ENCODE results near the gene GTF2B. TPM values are rescaled to one million over a fixed set of nuclear protein-coding genes. Genes with fewer than 3 reads are reported as not detected.
"Not testable (repeated sequence)": the region's sequence is repeated elsewhere in the genome, so short reads cannot be mapped to it uniquely, and the experiment has no call there.

The GTF2B gene
- total RNA-seq, 1 donor, result 36.7 TPM

GRCh38 chr1:88847643-88848042 is 43.7 kb downstream of the GTF2B start:
- DNase-seq (ENCODE audit: low read depth), result no peak
- H3K4me3 ChIP-seq (ENCODE audit: low read depth, low read length), result no peak overlapping the region
- TF ChIP-seq CTCF (IDR thresholded peaks at IDR 0.05; ENCODE audit: insufficient read depth, low read length), result no peak

DNA sequence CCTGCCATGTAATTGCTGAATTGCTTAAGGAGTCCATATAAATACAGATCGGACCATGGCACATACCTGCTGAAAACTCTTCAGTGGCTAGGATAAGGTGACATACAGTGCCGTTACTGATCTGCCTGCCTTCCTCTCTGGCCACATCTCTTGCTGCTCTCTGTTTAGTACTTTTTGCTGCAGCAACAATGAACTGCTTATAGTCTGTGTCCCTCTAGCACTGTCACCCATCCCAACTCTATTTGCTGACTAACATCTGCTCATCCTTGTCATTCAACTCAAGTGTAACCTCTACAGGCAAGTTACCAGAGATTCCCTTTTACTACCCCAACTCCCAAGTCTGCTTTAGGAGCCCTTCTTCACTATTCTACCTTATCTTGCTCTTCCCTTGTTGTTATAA is 65.6 kb downstream of the GTF2B start:
- no peak for TF ChIP-seq CTCF (IDR thresholded peaks at IDR 0.05; ENCODE audit: insufficient read depth, low read length)
- DNase-seq (ENCODE audit: low read depth), result no peak
- no peak overlapping the region for H3K4me3 ChIP-seq (ENCODE audit: low read depth, low read length)

GRCh38 chr1:88819642-88820041 is 71.7 kb downstream of the GTF2B start:
- DNase-seq (ENCODE audit: low read depth); H3K4me3 ChIP-seq (ENCODE audit: low read depth, low read length): not testable (repeated sequence)

GRCh38 chr1:88813471-88813870 is 77.9 kb downstream of the GTF2B start:
- no peak for DNase-seq (ENCODE audit: low read depth)
- H3K4me3 ChIP-seq (ENCODE audit: low read depth, low read length), result no peak overlapping the region
- TF ChIP-seq CTCF (IDR thresholded peaks at IDR 0.05; ENCODE audit: insufficient read depth, low read length), result no peak

DNA sequence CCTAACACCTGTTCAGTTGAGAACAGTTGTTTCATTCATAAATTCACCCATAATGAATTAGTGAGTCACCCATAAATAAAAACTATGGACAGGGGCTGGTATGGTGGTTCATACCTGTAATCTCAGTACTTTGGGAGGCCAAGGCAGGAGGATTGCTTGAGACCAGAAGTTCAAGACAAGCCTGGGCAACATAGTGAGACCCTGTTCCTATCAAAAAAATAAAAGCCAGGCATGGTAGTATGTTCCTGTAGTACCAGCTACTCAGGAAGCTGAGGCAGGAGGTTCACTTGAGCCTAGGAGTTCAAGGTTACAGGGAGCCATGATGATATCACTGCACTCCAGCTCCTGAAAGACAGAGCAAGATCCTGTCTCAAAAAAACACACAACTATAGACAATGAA is 79.0 kb downstream of the GTF2B start:
- TF ChIP-seq CTCF (IDR thresholded peaks at IDR 0.05; ENCODE audit: insufficient read depth, low read length), result no peak
- H3K4me3 ChIP-seq (ENCODE audit: low read depth, low read length), result no peak overlapping the region
- DNase-seq (ENCODE audit: low read depth), result no peak

- no peak for DNase-seq (ENCODE audit: low read depth)
- H3K4me3 ChIP-seq (ENCODE audit: low read depth, low read length), result no peak overlapping the region
- TF ChIP-seq CTCF (IDR thresholded peaks at IDR 0.05; ENCODE audit: insufficient read depth, low read length), result no peak
These were observed 87.9 kb downstream of the GTF2B start for GRCh38 chr1:88803444-88803843.

DNA sequence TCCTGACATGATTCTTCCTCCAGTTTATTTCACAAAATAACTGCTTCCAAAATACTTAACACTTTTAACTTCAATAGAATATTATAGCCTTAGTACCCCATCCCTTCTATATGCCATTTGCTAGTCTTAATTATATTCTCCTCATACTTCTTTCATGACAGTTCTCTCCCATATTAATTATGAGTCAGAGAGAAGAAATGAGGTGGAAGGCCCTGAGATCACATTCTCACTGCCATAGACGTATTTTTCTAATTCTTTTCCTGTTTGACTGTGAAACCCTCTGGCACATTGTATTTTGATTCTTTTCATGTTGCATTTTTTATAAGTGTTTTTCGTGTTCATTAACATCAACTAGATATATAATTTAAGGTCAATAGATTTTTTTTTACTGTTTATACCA is 88.4 kb downstream of the GTF2B start:
- peak; percentile 15 for DNase-seq (ENCODE audit: low read depth)
- no peak overlapping the region for H3K4me3 ChIP-seq (ENCODE audit: low read depth, low read length)
- TF ChIP-seq CTCF (IDR thresholded peaks at IDR 0.05; ENCODE audit: insufficient read depth, low read length), result no peak

Small RNA genes within 50 kb of the gene (small RNA-seq; reads per million reads assigned to genes)
- gene RNU6-125P, result not detected

Other genes with a start within 250 kb of the GTF2B start
- 40.1 and 58.8 TPM in 2 replicates for gene PKN2, start 207.3 kb downstream of the GTF2B start, total RNA-seq (ENCODE audit: low replicate concordance)
- 23.0 and 44.2 TPM in 2 replicates for gene KYAT3, start 101.1 kb upstream of the GTF2B start, total RNA-seq (ENCODE audit: low replicate concordance)
- 13.7 and 15.8 TPM in 2 replicates for gene RBMXL1, start 101.1 kb upstream of the GTF2B start, total RNA-seq (ENCODE audit: low replicate concordance)
- gene GBP3, start 131.3 kb upstream of the GTF2B start, total RNA-seq (ENCODE audit: low replicate concordance), result 28.6 and 65.3 TPM in 2 replicates
- gene GBP1, start 173.6 kb upstream of the GTF2B start, total RNA-seq (ENCODE audit: low replicate concordance), result 16.7 and 49.2 TPM in 2 replicates
- gene GBP2, start 234.5 kb upstream of the GTF2B start, total RNA-seq (ENCODE audit: low replicate concordance), result 19.8 and 75.5 TPM in 2 replicates